NCI-H226 (cell line): ENCODE results near the gene KCNG2.

Experiments used
- DNase-seq: peaks from one replicate; pipeline ENCODE4 v3.0.0-alpha.2; 2015

Gene KCNG2

DNA sequence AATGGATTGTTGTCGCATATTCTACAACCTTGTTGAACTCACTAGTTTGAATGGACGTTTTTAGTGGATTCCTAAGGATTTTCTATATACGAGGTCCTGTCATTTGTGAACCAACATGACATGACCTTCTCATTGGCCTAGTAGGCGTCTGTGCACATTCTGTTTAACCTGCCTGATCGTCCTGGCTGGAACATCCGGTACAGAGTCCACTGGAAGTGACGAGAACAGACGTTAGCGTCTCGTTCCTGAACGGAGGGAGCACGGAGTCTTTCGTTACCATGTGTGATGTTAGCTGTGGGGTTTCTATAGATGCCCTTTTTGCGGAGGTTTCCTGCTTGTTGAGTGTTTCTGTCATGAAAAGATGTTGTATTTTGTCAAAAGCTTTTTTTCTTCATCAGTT is 91.8 kb downstream of the KCNG2 start:
- no peak for DNase-seq

DNA sequence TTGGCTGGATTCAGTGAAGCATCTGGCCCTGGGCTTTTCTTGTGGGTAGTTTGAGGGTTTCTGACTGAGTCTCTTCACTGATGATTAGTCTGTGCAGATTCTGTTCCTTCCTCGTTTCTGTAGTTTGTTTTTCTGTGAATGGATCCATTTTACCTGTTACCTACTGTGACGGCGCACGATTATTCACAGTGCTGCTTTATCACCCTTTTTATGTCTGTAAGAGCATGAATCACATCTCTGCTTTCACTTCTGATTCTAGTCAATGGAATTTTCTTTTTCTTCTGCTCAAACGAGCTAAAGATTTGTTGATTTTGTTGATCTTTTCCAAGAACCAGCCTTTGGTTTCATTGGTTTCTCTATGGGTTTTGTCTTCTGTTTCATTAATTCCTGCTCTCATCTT is 92.9 kb downstream of the KCNG2 start:
- DNase-seq: no peak

GRCh38 chr18:79896738-79897137 is 99.0 kb downstream of the KCNG2 start:
- DNase-seq: no peak

- no peak for DNase-seq
These were observed 100.3 kb downstream of the KCNG2 start for GRCh38 chr18:79897940-79898625.

DNA sequence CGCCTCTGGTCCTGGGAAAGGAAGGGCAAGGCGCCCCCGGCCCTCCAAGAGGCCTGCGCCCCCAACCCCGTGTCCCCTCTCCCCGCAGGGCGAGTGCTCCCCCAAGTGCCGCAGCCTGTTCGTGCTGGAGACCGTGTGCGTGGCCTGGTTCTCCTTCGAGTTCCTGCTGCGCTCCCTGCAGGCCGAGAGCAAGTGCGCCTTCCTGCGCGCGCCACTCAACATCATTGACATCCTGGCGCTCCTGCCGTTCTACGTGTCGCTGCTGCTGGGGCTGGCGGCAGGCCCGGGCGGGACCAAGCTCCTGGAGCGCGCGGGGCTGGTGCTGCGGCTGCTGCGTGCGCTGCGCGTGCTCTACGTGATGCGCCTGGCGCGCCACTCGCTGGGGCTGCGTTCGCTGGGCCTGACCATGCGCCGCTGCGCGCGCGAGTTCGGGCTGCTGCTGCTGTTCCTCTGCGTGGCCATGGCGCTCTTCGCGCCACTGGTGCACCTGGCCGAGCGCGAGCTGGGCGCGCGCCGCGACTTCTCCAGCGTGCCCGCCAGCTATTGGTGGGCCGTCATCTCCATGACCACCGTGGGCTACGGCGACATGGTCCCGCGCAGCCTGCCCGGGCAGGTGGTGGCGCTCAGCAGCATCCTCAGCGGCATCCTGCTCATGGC is 101.3 kb downstream of the KCNG2 start:
- DNase-seq: no peak

DNA sequence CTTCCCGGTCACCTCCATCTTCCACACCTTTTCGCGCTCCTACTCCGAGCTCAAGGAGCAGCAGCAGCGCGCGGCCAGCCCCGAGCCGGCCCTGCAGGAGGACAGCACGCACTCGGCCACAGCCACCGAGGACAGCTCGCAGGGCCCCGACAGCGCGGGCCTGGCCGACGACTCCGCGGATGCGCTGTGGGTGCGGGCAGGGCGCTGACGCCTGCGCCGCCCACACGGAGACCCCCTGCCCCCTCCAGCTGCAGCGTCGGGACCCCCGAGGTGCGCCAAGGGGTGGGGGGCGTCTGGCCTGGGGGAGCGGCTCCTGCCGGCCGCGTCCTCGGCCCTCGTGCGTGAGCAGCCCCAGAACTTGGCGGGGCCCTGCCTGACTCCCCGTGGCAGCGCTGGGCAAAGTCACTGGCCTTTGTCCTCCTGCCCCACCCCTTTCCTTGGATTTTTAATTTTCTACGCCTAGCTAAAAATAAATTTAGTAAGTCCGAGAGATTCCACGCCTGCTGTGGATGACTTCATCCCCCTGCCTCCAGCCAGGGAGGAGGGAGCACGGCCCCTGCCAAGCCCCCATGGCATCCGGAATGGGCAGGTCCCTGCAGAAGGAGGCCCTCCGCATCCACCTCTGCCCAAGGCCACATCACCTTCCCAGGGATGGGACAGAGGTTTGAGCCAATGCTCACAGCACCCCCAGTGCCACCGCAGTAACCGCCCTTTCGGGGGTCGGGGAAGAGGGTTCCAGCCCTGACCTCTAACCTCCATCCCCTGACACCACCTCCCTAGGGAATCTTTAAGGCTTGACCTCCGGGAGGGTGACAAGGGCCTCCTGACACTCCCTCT is 102.1 kb downstream of the KCNG2 start:
- DNase-seq: no peak

DNA sequence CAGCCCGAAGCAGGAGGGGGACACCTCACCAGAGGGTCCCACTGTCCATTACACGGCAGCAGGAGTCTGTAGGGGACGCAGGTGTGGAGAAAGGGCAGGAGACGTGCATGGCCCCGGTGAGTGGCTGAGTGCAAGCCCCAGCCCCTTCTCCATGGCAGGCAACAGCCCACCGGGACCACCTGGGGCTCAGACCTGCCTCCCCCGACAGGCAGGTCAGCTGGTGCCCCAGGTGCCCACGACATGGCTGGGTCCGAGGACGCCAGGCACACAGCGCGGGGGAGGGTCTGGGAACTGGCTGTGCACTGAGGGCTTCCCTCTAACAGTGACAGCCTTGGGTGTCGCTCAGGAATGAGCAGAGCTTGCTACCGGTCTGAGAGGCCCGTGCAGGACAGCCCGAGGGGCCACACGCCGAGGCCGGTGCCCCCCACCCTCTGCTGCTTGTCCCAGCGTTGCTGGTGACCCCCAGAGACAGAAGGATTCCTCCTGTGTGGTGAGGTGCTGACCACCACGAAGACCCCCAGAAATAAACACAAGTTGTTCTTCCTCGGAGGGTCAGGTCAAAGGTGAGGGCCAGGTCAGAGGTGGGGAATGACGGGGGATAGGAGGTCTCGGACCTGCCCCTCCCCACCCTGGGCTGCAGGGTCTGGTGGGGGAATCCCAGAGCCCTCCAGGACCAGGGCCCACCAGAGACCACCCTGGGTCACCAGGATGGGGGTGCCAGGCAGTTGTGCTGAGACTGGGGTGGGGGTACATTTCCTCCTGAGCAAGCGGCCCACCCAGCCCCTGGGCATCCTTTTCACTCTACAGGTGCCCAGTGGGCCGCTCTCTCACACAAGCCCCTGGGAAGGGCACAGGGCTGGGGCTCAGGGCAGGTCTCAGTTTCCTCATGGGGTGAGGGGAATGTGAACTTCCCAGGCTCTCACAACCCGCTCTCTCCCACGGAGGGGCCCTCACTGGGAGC is 103.2 kb downstream of the KCNG2 start:
- no peak for DNase-seq

DNA sequence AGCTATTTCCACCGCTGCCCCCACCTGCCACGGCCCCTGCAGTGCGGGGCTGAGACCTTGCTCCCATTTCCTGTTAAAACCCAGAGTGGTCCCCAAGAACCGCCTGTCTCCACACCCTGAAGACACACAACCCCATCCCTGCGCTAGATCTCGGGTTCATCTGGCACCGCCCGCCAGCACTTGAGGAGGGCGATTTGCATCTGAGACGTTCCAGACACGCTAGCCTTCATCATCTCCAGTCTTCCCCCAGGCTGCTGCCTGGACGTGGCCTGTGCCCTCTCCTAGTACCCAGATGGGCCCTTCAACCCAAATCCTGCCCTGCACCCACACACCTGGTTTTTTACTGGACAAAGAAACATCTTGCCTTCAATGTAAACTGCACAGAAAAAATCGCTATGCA is 103.9 kb downstream of the KCNG2 start:
- no peak for DNase-seq

- DNase-seq: no peak
These were observed 104.3 kb downstream of the KCNG2 start for GRCh38 chr18:79902075-79902474.

- no peak for DNase-seq
These were observed 104.9 kb downstream of the KCNG2 start for GRCh38 chr18:79902640-79903039.

DNA sequence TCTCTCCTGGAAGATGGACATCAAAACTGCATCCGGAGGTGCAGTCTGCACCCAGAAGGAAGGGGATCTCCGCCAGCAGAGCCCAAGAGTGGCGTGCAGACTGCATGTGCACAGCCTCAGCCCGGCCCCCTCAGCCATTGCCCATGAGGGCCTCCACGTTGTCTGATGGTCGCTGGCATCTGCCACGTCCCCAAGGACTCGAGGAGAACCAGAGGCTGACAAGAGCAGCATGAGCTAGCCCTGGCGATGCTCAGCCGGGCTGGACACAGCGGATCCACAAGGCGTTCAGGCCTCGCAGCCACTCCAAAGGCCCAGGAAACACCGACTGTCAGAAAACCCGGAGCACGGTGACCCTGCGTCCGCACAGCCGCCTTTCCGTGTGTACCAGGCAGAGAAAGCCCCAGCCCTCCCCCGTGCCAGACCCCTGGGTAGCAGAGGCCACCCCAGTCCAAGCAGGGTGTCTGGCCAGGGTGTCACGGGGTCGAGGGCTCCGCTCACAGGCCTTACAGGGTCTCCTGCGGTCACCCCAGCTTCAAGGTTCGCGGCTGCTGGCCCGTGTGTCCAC is 105.4 kb downstream of the KCNG2 start:
- DNase-seq: no peak

GRCh38 chr18:79903787-79904356 is 106.1 kb downstream of the KCNG2 start:
- no peak for DNase-seq

DNA sequence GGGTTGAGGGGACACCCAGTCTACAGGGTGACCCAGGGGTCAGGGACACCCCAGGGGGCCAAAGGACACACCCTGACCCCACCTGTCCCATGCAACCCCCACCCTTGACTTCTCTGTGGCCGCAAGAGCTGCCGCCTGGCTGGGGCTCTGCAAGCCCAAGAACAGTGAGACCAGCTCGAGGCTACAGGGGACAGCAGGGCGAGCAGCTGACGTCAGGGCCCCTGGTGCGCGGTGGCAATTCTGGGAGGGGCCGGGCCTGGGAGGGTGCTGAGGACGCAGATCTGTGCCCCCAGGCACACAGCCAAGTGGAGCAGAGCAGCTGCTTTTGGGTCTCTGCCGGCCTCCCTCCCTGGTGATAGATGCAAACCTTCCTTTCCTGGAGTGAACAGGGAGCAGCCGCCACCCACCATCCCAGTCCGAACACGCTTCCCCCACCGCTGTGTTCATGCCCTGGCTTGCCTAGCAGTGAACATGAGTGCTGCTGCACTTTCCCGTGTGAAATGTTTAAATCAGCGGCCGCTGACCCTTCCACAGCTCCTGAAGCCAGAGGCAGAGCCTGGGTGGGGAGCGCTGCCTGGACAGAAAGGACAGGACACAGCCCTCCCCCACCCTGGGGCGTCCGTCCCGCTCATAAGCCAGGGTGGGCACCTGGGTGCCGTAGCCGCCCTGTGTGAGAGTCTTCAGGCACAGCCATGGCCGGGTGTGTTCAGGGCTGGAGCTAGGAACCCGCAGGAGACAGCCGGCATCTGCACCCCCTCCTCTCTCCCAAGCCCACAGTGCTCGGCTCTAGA is 106.8 kb downstream of the KCNG2 start:
- DNase-seq: no peak

DNA sequence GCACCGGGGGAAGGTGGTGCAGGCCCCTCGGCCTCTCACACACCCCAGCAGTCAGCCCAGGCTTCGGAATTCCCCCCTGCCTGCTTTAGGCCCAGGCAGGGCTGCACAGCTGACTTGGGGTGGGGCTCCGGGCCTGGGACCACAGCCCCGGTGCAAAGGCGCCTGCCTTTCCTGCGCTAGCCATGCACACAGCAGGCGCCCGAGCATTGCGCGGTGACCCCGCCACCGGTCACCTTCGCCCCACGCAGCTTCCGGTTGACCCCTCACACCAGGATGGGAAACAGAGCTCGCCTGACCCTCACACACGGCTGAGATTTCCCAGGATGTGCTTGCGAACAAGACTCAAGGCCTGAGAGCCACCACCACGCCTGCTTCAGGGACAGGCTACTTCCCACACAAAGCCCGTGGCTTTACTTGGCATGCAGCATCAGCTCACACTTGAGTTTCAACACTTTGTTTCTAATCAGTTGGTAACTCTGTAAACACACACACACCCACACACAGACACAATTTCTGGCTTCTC is 107.7 kb downstream of the KCNG2 start:
- no peak for DNase-seq

DNA sequence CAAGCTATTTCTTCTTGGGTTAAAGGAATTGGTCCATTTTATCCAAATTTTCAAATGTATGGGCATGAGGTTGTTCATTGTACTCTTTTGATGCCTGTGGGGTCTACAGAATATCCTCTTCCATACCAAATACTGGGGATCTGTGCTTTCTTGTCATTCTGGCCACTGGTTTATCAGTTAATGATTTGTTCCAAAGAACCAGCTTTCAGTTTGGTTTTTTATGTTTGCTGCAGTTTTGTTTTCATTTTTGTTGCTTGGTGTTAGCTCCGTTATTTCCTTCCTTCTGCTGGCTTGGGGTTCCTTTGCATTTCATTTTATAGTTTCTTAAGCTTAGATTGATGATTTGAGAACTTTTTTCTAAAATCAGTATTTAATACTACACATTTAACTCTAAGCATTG is 108.3 kb downstream of the KCNG2 start:
- DNase-seq: no peak

DNA sequence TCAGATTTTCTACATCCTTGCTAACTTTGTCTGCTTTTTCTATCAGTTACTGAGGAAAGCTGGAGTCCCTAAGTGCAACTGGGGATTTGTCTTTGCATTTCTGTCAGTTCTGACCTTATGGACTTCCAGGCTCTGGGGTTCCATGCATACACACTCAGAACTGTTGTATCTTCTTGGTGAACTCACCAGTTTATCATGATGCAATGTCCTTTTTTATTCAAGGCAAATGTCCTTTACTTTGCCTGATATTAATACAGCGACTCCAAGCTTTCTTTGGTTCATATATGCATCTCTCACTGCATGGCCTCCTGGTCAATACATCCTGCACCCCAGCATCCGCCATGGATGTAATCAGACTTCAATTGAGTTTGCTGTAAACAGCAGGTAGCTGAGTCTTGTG is 109.0 kb downstream of the KCNG2 start:
- DNase-seq: no peak

DNA sequence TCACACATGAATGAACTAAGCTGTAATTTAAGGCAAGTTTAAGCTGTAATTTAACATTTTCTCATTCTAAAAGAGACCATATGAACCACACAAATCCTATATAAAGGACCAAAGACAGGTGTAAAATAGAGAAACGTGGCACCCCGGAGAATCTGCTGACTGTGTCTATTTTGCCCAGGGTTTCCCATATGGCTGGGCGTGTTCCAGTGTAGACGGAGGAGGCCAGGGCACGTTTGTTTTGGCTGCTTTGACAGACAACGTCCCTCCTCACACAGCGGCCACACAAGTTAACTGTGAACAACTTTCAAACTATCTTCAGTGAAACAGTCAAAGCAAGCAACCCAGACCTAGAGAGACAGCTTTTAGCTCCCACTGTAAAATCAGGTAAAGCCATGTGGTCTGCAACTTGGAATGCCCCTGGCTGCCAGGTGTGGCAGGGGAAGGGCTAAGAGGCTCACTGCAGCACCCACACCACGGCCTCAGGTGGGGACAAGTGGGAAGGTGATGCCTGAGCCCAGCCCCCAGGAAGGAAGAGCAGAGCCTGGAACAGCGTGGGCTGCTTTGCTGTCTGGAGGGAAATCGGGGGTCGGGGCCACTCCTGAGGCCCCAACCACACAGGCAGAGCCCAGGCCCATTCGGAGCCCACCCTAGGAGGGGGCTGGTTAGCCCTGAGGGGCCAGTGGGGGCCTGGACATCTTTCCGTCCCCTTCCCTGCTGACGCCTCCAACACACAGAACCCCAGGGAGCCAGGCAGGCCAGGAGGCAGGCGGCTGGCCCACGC is 113.0 kb downstream of the KCNG2 start:
- DNase-seq: no peak

DNA sequence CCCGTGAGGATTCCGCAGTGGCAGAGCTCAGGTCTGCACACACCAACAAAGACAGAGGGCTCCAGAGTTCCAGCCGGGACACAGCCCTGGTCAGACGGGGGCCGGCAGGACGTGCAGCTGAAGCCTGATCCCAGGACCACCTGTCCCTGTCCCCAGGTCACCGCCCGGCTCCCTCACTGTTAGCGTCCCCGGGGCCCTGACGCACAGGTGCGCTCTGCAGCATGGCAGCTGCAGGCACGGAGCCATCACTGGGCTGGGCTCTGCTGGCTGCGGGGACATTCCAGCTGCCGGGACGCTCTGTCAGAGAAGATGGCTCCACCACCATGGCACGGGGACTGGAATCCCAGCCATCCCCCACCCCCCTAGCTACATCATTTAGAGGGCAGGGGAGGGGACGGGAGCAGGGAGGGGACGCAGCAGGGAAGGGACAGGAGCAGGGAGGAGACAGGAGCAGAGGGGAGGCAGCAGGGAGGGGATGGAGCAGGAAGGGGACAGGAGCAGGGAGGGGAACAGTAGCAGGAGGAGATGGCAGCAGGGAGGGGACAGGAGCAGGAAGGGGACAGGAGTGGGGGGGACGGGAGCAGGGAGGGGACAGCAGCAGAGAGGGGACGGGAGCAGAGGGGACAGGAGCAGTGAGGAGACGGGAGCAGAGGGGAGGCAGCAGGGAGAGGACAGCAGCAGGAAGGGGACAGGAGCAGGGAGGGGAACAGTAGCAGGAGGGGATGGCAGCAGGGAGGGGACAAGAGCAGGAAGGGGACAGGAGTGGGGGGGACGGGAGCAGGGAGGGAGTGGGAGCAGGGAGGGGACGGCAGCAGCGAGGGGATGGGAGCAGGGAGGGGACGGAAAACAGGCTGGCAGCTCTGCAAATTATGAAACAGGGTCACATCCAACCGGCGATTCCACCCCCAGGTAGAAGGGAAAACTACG is 113.9 kb downstream of the KCNG2 start:
- no peak for DNase-seq

DNA sequence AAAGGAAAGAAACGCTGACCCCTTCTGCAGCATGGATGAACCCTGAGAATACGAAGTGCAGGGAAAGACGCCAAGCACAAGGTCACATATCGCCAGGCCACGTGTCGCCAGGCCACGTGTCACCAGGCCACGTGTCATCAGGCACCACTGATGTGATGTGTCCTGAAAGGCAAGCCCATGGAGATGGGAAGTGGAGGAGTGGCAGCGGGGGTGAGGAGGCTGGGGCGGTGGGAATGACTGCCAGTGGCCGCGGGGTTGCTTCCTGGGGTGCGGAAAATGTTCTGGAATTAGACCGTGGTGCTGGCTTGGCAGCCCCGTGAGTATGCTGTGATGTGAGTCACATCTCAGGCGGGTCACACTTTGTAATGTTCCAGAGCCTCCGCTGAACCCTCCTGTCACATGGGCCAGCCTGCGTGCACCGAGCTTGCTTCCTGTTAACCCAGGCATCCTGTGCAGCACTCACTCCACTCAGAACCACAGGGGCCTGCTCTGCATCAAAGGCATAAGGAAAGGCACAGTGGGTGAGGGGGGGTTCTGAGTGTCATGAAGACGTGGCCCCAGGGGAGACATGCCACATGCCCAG is 114.8 kb downstream of the KCNG2 start:
- no peak for DNase-seq
